Brain microvascular endothelial cell (primary cell): Measurements from ENCODE around the gene TSPY3.
"Not testable (repeated sequence)": the region's sequence is repeated elsewhere in the genome, so short reads cannot be mapped to it uniquely, and the experiment has no call there.

Experiments
- DNase-seq: peaks from one replicate; pipeline ENCODE4 v3.0.0-alpha.2; 2020
- H3K27ac ChIP-seq: fragments of 250-450 bp; sonication (Bioruptor Pico); 2 replicates; pipeline ENCODE4 v1.5.1; 2020; ENCODE audit warnings: mild to moderate bottlenecking, moderate library complexity
- H3K27me3 ChIP-seq: fragments of 250-450 bp; sonication (Bioruptor Pico); replicated peaks from 2 replicates; pipeline ENCODE4 v1.5.1; 2020; ENCODE audit warnings: mild to moderate bottlenecking
- H3K36me3 ChIP-seq: fragments of 250-450 bp; sonication (Bioruptor Pico); replicated peaks from 2 replicates; pipeline ENCODE4 v1.5.1; 2020; ENCODE audit warnings: mild to moderate bottlenecking
- H3K4me3 ChIP-seq: 2 replicates; pipeline ENCODE4 v1.5.1; 2011; ENCODE audit warnings: low read depth, mild to moderate bottlenecking, control low read depth, low read length, moderate library complexity
- in situ Hi-C: cut with HindIII; loops from 2 replicates; pipeline ENCODE4 v1.10.0; 2017; ENCODE audit warnings: low sequenced_read_pairs, low pct_ligation_motif_present

The TSPY3 gene

GRCh38 chrY:9398121-9398520 lies at the start of gene TSPY3:
Gene TSPY3 (plus strand): TSS chrY:9398421. CDS start chrY:9398467, 46 bp downstream.
- DNase-seq, H3K27me3 ChIP-seq, H3K27ac ChIP-seq, in situ Hi-C loops, H3K36me3 ChIP-seq, H3K4me3 ChIP-seq: not testable (repeated sequence)

GRCh38 chrY:9357497-9357896 lies 40.7 kb upstream of the TSPY3 start, which contains the start of gene TSPY8:
Gene TSPY8 (plus strand): TSS chrY:9357797. CDS start chrY:9357843, 46 bp downstream.
- H3K36me3 ChIP-seq, H3K27ac ChIP-seq, H3K4me3 ChIP-seq, in situ Hi-C loops, H3K27me3 ChIP-seq, DNase-seq: not testable (repeated sequence)

GRCh38 chrY:9396527-9396926 lies 1.7 kb upstream of the TSPY3 start:
- H3K27ac ChIP-seq, DNase-seq, in situ Hi-C loops, H3K27me3 ChIP-seq, H3K36me3 ChIP-seq, H3K4me3 ChIP-seq: not testable (repeated sequence)
